HepG2 (cell line): Measurements from ENCODE around the gene ANKRD27. TPM values are rescaled to one million over a fixed set of nuclear protein-coding genes. Genes with fewer than 3 reads are reported as not detected.
A peak's percentile ranks its signal among the peaks of the same experiment; 100 is the strongest.

Experiments
- FOSL1 ChIP-seq: sonication (generic); formaldehyde crosslinking; IDR thresholded peaks from 2 replicates; pipeline ENCODE4 v1.9.0; 2021; ENCODE audit warnings: missing genetic modification reagents, borderline replicate concordance
- FOXC1 ChIP-seq: sonication (generic); formaldehyde crosslinking; IDR thresholded peaks from 2 replicates; pipeline ENCODE4 v1.8.0; 2022; ENCODE audit warnings: mild to moderate bottlenecking, missing genetic modification reagents, borderline replicate concordance
- IKZF1 ChIP-seq: fragments of 450-650 bp; IDR thresholded peaks from 2 replicates; pipeline ENCODE4 v1.7.1; 2016
- JUN ChIP-seq: sonication (generic); formaldehyde crosslinking; IDR thresholded peaks from 2 replicates; pipeline ENCODE4 v1.4.0; 2020; ENCODE audit warnings: mild to moderate bottlenecking, missing genetic modification reagents
- PCBP2 ChIP-seq: fragments of 200-400 bp; formaldehyde crosslinking; optimal IDR thresholded peaks from 2 replicates; pipeline ENCODE3; 2018; ENCODE audit warnings: low read length, low read depth; ENCODE audit not compliant: poor library complexity, severe bottlenecking
- SMARCC2 ChIP-seq: fragments of 450-650 bp; IDR thresholded peaks from 2 replicates; pipeline ENCODE4 v1.6.1; 2017; ENCODE audit warnings: antibody characterized with exemption, mild to moderate bottlenecking
- SP1 ChIP-seq, 2 experiments: fragments of 450-650 bp in 1 of 2; sonication (generic) in 1 of 2; formaldehyde crosslinking in 1 of 2; IDR thresholded peaks; 2 replicates each; pipeline versions ENCODE4 v1.4.0 to v1.6.1; 2016 to 2020; ENCODE audit warnings: missing genetic modification reagents in 1 of 2
- TCF12 ChIP-seq, 2 experiments: fragments of 450-650 bp in 1 of 2; sonication (generic) in 1 of 2; formaldehyde crosslinking in 1 of 2; IDR thresholded peaks; 2 replicates each; pipeline versions ENCODE4 v1.6.1 to v1.8.0; 2017 to 2022; ENCODE audit warnings: antibody characterized with exemption in 1 of 2, mild to moderate bottlenecking in 1 of 2, missing genetic modification reagents in 1 of 2, moderate library complexity in 1 of 2
- XRCC5 ChIP-seq: fragments of 200-400 bp; formaldehyde crosslinking; optimal IDR thresholded peaks from 2 replicates; pipeline ENCODE3; 2017; ENCODE audit warnings: mild to moderate bottlenecking, low read length
- YY1 ChIP-seq: IDR thresholded peaks from 2 replicates; pipeline ENCODE4 v1.6.1; 2011; ENCODE audit warnings: low read length, low read depth, moderate library complexity, mild to moderate bottlenecking; ENCODE audit not compliant: insufficient read depth, insufficient replicate concordance
- ZKSCAN1 ChIP-seq: fragments of 150-350 bp; IDR thresholded peaks from 2 replicates; pipeline ENCODE4 v1.6.1; 2014; ENCODE audit warnings: low read length
- ZNF251 ChIP-seq: sonication (generic); formaldehyde crosslinking; IDR thresholded peaks from 2 replicates; pipeline ENCODE4 v1.9.0; 2021; ENCODE audit warnings: mild to moderate bottlenecking, missing genetic modification reagents
- ZNF431 ChIP-seq: sonication (generic); formaldehyde crosslinking; IDR thresholded peaks from 2 replicates; pipeline ENCODE4 v1.9.0; 2022; ENCODE audit warnings: missing genetic modification reagents, low read depth, mild to moderate bottlenecking, borderline replicate concordance
- ZNF660 ChIP-seq: sonication (generic); formaldehyde crosslinking; IDR thresholded peaks from 2 replicates; pipeline ENCODE4 v1.5.1; 2020; ENCODE audit warnings: mild to moderate bottlenecking, low read depth, missing genetic modification reagents, borderline replicate concordance
- ZNF792 ChIP-seq: IDR thresholded peaks from 2 replicates; pipeline ENCODE4 v1.6.1; 2016
- polyA plus RNA-seq, 8 experiments: library from polyadenylated mRNA; depleted of rRNA in 3 of 8; stranded (reverse) in 7 of 8; unstranded in 1 of 8; fragments of >200 nt; fragmentation: Illumina TruSeq in 4 of 8; extraction: Trizol in 4 of 8; gene quantifications; 2 replicates each; pipeline versions ENCODE4 v1.2.1 to v1.2.3, GENCODE V29; 2011 to 2016; ENCODE audit warnings: low read depth in 4 of 8, missing spikeins in 1 of 8, mixed read lengths in 1 of 8; ENCODE audit not compliant: insufficient read depth in 1 of 8
- total RNA-seq, 5 experiments: library from RNA; depleted of rRNA; stranded (reverse); fragments of >200 nt; fragmentation: Illumina TruSeq; extraction: Trizol; gene quantifications; 2 replicates each; pipeline ENCODE4 v1.2.3, GENCODE V29; 2016; ENCODE audit warnings: low read depth in 1 of 5
- TF ChIP-seq, protein P1 (sequence below): sonication (generic); formaldehyde crosslinking; IDR thresholded peaks from 2 replicates; pipeline ENCODE4 v1.4.0; 2020; ENCODE audit warnings: missing genetic modification reagents
- TF ChIP-seq, protein P2 (sequence below): IDR thresholded peaks from 2 replicates; pipeline ENCODE4 v1.6.1; 2016; ENCODE audit warnings: low read depth, borderline replicate concordance
- TF ChIP-seq, protein P3 (sequence below): sonication (generic); formaldehyde crosslinking; IDR thresholded peaks from 2 replicates; pipeline ENCODE4 v1.4.0; 2020; ENCODE audit warnings: mild to moderate bottlenecking, missing genetic modification reagents
- TF ChIP-seq, protein P4 (sequence below): sonication (generic); formaldehyde crosslinking; IDR thresholded peaks from 2 replicates; pipeline ENCODE4 v1.8.1; 2022; ENCODE audit warnings: mild to moderate bottlenecking, missing genetic modification reagents

Gene ANKRD27
- total and polyA plus RNA-seq, 2 of the 13 experiments (the other 11 are each of a cell fraction or from before 2014, with no cell fraction given) = 22.2 to 23.7 TPM

DNA sequence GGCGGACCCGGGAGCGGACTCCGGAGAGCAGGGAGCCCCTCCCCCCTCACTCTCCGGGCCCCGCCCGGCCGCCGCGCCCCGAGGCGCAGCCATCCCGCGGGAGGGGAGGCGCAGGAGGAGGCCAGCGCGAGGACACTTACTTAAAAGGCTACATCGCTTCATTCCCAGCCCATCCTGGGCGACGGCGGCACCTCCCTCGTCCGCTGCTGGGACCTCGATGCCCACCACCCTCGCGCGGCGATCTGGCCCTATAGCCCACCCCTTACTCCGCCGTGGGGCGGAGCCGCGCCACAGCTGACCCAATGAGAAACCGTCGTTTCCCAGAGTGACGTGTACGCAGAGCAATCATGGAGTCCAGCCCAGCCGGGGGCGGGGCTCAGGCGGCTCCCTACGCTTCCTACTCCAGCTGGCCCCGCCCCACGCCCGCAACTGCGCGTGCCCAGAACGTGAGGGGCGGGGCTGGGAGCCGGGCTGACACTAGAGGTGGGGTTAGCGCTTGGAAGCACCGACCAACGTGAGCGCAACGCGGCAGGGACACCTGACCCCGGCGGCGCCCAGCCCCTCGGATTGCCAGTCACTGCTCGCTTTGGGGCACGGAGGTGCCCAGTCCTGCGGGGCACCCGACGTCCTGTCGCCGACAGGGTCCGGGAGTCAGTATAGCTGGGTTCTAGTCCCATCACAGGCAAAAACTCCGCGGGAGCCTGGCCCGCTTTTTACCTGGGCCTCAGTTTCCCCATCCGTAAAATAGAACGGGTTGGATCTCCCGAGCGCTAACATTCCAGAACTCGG lies at the start of gene ANKRD27 (continued):
- TF ChIP-seq, protein P1, sequence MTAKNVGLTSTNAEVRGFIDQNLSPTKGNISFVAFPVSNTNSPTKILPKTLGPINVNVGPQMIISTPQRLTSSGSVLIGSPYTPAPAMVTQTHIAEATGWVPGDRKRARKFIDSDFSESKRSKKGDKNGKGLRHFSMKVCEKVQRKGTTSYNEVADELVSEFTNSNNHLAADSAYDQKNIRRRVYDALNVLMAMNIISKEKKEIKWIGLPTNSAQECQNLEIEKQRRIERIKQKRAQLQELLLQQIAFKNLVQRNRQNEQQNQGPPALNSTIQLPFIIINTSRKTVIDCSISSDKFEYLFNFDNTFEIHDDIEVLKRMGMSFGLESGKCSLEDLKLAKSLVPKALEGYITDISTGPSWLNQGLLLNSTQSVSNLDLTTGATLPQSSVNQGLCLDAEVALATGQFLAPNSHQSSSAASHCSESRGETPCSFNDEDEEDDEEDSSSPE = 0 out of 2 replicates have a peak, but pooled peaks have one; percentile 42
- TF ChIP-seq, protein P2, sequence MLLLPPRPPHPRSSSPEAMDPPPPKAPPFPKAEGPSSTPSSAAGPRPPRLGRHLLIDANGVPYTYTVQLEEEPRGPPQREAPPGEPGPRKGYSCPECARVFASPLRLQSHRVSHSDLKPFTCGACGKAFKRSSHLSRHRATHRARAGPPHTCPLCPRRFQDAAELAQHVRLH (CRISPR knock-in tag) = no peak
- TF ChIP-seq ZNF792 (CRISPR knock-in tag) (no peak), ZNF431 (CRISPR knock-in tag) (peak; percentile 45; the same call in 1 of the 2 replicates), XRCC5 (peak; percentile 75), ZNF660 (CRISPR knock-in tag) (no peak), FOSL1 (CRISPR knock-in tag) (no peak), YY1 (no peak), ZKSCAN1 (no peak), SMARCC2 (no peak), TCF12 (IDR thresholded peaks at IDR 0.05) (no peak), TCF12 (CRISPR knock-in tag; IDR thresholded peaks at IDR 0.05) (0 out of 2 replicates have a peak, but pooled peaks have one; percentile 8), FOXC1 (CRISPR knock-in tag) (no peak; the same call in 1 of the 2 replicates), IKZF1 (no peak), SP1 (IDR thresholded peaks at IDR 0.05) (no peak), SP1 (CRISPR knock-in tag; IDR thresholded peaks at IDR 0.05) (peak; percentile 91), ZNF251 (no peak), JUN (CRISPR knock-in tag) (no peak), PCBP2 (no peak)
- TF ChIP-seq, protein P3, sequence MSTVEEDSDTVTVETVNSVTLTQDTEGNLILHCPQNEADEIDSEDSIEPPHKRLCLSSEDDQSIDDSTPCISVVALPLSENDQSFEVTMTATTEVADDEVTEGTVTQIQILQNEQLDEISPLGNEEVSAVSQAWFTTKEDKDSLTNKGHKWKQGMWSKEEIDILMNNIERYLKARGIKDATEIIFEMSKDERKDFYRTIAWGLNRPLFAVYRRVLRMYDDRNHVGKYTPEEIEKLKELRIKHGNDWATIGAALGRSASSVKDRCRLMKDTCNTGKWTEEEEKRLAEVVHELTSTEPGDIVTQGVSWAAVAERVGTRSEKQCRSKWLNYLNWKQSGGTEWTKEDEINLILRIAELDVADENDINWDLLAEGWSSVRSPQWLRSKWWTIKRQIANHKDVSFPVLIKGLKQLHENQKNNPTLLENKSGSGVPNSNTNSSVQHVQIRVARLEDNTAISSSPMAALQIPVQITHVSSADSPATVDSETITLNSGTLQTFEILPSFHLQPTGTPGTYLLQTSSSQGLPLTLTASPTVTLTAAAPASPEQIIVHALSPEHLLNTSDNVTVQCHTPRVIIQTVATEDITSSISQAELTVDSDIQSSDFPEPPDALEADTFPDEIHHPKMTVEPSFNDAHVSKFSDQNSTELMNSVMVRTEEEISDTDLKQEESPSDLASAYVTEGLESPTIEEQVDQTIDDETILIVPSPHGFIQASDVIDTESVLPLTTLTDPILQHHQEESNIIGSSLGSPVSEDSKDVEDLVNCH (CRISPR knock-in tag) = no peak
- TF ChIP-seq, protein P4, sequence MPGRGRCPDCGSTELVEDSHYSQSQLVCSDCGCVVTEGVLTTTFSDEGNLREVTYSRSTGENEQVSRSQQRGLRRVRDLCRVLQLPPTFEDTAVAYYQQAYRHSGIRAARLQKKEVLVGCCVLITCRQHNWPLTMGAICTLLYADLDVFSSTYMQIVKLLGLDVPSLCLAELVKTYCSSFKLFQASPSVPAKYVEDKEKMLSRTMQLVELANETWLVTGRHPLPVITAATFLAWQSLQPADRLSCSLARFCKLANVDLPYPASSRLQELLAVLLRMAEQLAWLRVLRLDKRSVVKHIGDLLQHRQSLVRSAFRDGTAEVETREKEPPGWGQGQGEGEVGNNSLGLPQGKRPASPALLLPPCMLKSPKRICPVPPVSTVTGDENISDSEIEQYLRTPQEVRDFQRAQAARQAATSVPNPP = no peak
